ENCODE measurements around the gene BAZ2A. TPM values are rescaled to one million over a fixed set of nuclear protein-coding genes. Genes with fewer than 3 reads are reported as not detected.

The BAZ2A gene
- total RNA-seq, 1 experiment from 2014 or later: 131 TPM

GRCh38 chr12:56616925-56617324 lies 13.2 kb downstream of the BAZ2A start:
- Histone ChIP-seq H3K27ac (ENCODE audit: low read length) (no peak overlapping the region), H3K27me3 (ENCODE audit: control insufficient read depth, insufficient read depth, low read length) (no peaks in the 10 kb centered on the region), H3K4me1 (ENCODE audit: control insufficient read depth, insufficient read depth, low read length) (no peaks in the 10 kb centered on the region), H3K36me3 (ENCODE audit: control insufficient read depth, insufficient read depth, low read length) (peaks cover 42% of the 10 kb centered on the region), H3K9me3 (ENCODE audit: control insufficient read depth, insufficient read depth, low read depth, low read length) (no peaks in the 10 kb centered on the region), H3K4me3 (ENCODE audit: low read depth in 2 of 2, low read length in 2 of 2) (no peak overlapping the region)
- TF ChIP-seq SIN3A (IDR thresholded peaks at IDR 0.05; ENCODE audit: borderline replicate concordance, insufficient read depth, low read depth, low read length) (no peak), TCF7L2 (IDR thresholded peaks at IDR 0.05; ENCODE audit: low read depth, low read length) (no peak), POLR2AphosphoS5 (IDR thresholded peaks at IDR 0.05; ENCODE audit: low read depth, low read length) (no peak)
- TF ChIP-seq, protein P1, sequence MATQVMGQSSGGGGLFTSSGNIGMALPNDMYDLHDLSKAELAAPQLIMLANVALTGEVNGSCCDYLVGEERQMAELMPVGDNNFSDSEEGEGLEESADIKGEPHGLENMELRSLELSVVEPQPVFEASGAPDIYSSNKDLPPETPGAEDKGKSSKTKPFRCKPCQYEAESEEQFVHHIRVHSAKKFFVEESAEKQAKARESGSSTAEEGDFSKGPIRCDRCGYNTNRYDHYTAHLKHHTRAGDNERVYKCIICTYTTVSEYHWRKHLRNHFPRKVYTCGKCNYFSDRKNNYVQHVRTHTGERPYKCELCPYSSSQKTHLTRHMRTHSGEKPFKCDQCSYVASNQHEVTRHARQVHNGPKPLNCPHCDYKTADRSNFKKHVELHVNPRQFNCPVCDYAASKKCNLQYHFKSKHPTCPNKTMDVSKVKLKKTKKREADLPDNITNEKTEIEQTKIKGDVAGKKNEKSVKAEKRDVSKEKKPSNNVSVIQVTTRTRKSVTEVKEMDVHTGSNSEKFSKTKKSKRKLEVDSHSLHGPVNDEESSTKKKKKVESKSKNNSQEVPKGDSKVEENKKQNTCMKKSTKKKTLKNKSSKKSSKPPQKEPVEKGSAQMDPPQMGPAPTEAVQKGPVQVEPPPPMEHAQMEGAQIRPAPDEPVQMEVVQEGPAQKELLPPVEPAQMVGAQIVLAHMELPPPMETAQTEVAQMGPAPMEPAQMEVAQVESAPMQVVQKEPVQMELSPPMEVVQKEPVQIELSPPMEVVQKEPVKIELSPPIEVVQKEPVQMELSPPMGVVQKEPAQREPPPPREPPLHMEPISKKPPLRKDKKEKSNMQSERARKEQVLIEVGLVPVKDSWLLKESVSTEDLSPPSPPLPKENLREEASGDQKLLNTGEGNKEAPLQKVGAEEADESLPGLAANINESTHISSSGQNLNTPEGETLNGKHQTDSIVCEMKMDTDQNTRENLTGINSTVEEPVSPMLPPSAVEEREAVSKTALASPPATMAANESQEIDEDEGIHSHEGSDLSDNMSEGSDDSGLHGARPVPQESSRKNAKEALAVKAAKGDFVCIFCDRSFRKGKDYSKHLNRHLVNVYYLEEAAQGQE (IDR thresholded peaks at IDR 0.05; ENCODE audit: insufficient read depth in 1 of 2, low read depth in 2 of 2, low read length in 1 of 2): no peak
- TF ChIP-seq, protein P2, sequence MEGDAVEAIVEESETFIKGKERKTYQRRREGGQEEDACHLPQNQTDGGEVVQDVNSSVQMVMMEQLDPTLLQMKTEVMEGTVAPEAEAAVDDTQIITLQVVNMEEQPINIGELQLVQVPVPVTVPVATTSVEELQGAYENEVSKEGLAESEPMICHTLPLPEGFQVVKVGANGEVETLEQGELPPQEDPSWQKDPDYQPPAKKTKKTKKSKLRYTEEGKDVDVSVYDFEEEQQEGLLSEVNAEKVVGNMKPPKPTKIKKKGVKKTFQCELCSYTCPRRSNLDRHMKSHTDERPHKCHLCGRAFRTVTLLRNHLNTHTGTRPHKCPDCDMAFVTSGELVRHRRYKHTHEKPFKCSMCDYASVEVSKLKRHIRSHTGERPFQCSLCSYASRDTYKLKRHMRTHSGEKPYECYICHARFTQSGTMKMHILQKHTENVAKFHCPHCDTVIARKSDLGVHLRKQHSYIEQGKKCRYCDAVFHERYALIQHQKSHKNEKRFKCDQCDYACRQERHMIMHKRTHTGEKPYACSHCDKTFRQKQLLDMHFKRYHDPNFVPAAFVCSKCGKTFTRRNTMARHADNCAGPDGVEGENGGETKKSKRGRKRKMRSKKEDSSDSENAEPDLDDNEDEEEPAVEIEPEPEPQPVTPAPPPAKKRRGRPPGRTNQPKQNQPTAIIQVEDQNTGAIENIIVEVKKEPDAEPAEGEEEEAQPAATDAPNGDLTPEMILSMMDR (IDR thresholded peaks at IDR 0.05): no peak
- in situ Hi-C loops (cut with HindIII; ENCODE audit: low pct_unique_long_range_greater_than_20kb, low sequenced_read_pairs): no loop called here
- intact Hi-C loops (cut with micrococcal nuclease; ENCODE audit: unreplicated experiment): no loop called here
- DNase-seq (ENCODE audit: low read depth, low spot score) (no peak), ATAC-seq (no peak)
- ChIA-PET CTCF (no interaction called here), POLR2A (no interaction called here)
- BruUV-seq (replicated peaks): no TSS peak

GRCh38 chr12:56616244-56616643 lies 13.9 kb downstream of the BAZ2A start:
- BruUV-seq (replicated peaks): no TSS peak
- POLR2A ChIA-PET: no interaction called here
- H3K4me3 ChIP-seq (ENCODE audit: low read depth in 2 of 2, low read length in 2 of 2): no peak overlapping the region
- ATAC-seq: no peak
- TF ChIP-seq POLR2AphosphoS5 (IDR thresholded peaks at IDR 0.05; ENCODE audit: low read depth, low read length) (no peak), TCF7L2 (IDR thresholded peaks at IDR 0.05; ENCODE audit: low read depth, low read length) (no peak), SIN3A (IDR thresholded peaks at IDR 0.05; ENCODE audit: borderline replicate concordance, insufficient read depth, low read depth, low read length) (no peak)
- TF ChIP-seq, protein P1 (IDR thresholded peaks at IDR 0.05; ENCODE audit: insufficient read depth in 1 of 2, low read depth in 2 of 2, low read length in 1 of 2): no peak
- TF ChIP-seq, protein P2 (IDR thresholded peaks at IDR 0.05): no peak
- H3K27ac ChIP-seq (ENCODE audit: low read length): no peak overlapping the region
- peaks cover 49% of the 10 kb centered on the region for H3K36me3 ChIP-seq (ENCODE audit: control insufficient read depth, insufficient read depth, low read length)
- intact Hi-C loops (cut with micrococcal nuclease; ENCODE audit: unreplicated experiment) (no loop called here), in situ Hi-C loops (cut with HindIII; ENCODE audit: low pct_unique_long_range_greater_than_20kb, low sequenced_read_pairs) (no loop called here)
- CTCF ChIA-PET: no interaction called here
- no peaks in the 10 kb centered on the region for H3K9me3 ChIP-seq (ENCODE audit: control insufficient read depth, insufficient read depth, low read depth, low read length)
- H3K4me1 ChIP-seq (ENCODE audit: control insufficient read depth, insufficient read depth, low read length): no peaks in the 10 kb centered on the region
- DNase-seq (ENCODE audit: low read depth, low spot score): no peak
- H3K27me3 ChIP-seq (ENCODE audit: control insufficient read depth, insufficient read depth, low read length): no peaks in the 10 kb centered on the region

Data from Panc1 (cell line).